ENCODE results near the gene ACTRT2.

DNA sequence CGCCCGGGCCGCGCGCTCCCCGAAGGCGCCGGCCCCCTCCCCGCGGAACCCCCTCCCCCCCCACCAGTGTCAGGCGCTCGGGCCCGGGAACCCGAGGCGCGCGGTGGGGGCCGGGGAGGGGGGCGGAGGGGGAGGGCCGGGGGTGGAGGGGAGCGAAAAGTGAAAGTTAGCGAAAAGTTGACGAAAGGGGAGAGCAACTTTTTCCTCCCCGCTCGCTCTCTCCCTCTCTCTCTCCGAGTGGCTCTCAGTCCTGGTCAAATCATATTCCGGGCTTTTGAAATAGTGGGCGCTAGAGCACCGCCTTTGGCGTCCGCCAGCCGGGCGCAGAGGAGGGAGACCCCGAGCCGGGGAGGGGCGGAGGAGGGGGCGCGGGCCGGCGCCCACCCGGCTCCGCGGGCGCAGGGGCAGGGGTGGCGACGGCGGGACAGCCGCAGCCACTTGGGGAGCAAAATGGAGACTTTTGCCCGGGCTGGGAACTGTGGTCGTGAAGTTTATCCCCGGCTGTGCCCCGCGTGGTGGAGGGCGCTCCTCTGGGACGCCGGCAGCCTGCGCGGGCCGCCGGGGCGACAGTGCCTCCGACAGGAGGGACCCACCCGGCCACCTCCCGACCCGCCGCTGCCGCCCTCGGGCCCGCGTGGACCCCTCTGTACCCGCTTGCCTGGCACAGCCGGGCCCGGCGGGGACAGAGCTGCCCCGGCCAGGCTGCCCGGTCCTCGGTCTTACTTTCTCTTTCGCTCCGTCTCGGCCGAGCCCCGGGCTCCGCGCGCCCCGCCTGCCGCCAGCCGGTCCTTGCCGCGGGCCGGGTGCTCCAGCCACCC, 48.4 kb downstream of the ACTRT2 start:
- TF ChIP-seq EP300 (IDR thresholded peaks at IDR 0.05) (no peak), POLR2A (IDR thresholded peaks at IDR 0.05) (no peak)
